Cardiac muscle cell (in vitro differentiated cells and primary cell): ENCODE measurements around the gene SLC25A29. TPM values are rescaled to one million over a fixed set of nuclear protein-coding genes. Genes with fewer than 3 reads are reported as not detected.
A peak's percentile ranks its signal among the peaks of the same experiment; 100 is the strongest.

Experiments used
- DNase-seq, 2 donors: peaks; one replicate each; pipeline versions ENCODE4 v3.0.0 to v3.0.0-alpha.2; 2010 to 2017; ENCODE audit warnings: low read depth in 1 of 2, low spot score in 1 of 2
- H3K27ac ChIP-seq: fragments of 200-600 bp; sonication (generic); 2 replicates; pipeline ENCODE4 v1.5.1; 2016
- H3K27me3 ChIP-seq: fragments of 200-600 bp; sonication (generic); 2 replicates; pipeline ENCODE4 v1.6.0; 2016; ENCODE audit warnings: control low read depth
- H3K36me3 ChIP-seq: fragments of 200-600 bp; sonication (generic); 2 replicates; pipeline ENCODE4 v1.5.1; 2016; ENCODE audit warnings: control low read depth
- H3K4me1 ChIP-seq: fragments of 200-600 bp; sonication (generic); 2 replicates; pipeline ENCODE4 v1.8.1; 2017; ENCODE audit warnings: low read depth, mild to moderate bottlenecking, mixed run types
- H3K4me3 ChIP-seq: fragments of 200-600 bp; sonication (generic); 2 replicates; pipeline ENCODE4 v1.5.1; 2016; ENCODE audit warnings: mild to moderate bottlenecking
- H3K9me3 ChIP-seq: fragments of 200-600 bp; sonication (generic); 2 replicates; pipeline ENCODE4 v1.5.1; 2017; ENCODE audit warnings: low read depth, mild to moderate bottlenecking, control low read depth
- polyA plus RNA-seq: library from polyadenylated mRNA; unstranded; fragments of >200 nt; fragmentation: Nextera tagmentation; extraction: Ambion mirVana; gene quantifications from 2 replicates; pipeline ENCODE4 v1.2.1, GENCODE V29; 2016
- total RNA-seq: library from RNA; depleted of rRNA; stranded (reverse); fragments of >200 nt; gene quantifications from 2 replicates; pipeline ENCODE4 v1.2.3, GENCODE V29; 2016
- TF ChIP-seq, protein P1 (sequence below): IDR thresholded peaks from 2 replicates; pipeline ENCODE4 v1.5.1; 2012; ENCODE audit warnings: low read depth, mild to moderate bottlenecking, low read length

SLC25A29 gene
- 63.3 and 125 TPM in 2 replicates for total RNA-seq
- 49.4 and 55.8 TPM in 2 replicates for polyA plus RNA-seq

DNA sequence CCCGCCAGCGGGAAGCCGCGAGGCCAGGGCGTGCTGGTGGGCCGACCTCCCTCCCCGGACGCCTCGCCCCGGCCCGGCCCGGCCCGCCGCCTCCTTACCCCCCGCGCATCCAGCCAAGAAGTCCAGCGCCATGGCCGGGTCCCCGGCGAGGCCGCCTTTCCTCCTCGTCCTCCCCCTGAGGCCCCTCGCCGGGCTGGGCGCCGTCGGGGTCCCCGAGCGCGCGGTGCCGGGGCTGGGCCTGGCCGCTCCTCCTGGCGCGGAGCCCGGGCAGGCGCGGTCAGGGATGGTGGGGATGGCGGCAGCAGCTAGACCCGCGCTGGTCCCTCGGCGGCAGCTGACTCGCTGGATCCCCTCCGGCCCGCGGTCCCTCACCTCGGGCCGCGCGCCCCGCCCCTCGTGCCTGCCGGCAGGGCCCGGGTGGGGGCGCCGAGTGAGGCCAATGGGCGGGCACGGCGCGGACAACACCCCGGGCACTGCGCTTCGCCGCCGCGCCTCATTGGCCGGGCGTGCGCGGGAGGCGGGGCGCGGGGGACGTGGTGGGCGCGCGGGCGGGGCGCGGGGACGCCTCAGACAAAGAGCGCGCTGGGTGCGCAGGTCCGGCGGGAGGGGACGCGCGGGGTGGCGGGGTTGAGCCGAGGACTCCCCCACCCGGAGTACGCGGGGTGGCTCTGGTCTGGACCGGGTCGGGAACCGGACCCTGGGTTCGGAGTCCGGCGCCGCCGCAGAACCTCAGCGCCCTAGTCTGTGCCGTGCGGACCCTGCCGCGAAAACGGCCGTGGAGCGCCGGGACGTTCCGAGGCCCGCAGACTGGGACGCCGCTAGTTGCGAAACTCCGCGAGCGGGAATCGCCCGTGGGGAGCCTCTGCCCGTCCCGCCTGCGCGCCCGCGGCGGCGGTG is at the start of gene SLC25A29:
Gene SLC25A29 (minus strand): TSS at position 344 of the 897 bp plus-strand sequence. CDS start 212 bp downstream, at position 132.
- H3K36me3 ChIP-seq = no peaks in the 10 kb centered on the region
- peak within 1 kb of the TSS; percentile 71 for H3K4me3 ChIP-seq
- TF ChIP-seq, protein P1, sequence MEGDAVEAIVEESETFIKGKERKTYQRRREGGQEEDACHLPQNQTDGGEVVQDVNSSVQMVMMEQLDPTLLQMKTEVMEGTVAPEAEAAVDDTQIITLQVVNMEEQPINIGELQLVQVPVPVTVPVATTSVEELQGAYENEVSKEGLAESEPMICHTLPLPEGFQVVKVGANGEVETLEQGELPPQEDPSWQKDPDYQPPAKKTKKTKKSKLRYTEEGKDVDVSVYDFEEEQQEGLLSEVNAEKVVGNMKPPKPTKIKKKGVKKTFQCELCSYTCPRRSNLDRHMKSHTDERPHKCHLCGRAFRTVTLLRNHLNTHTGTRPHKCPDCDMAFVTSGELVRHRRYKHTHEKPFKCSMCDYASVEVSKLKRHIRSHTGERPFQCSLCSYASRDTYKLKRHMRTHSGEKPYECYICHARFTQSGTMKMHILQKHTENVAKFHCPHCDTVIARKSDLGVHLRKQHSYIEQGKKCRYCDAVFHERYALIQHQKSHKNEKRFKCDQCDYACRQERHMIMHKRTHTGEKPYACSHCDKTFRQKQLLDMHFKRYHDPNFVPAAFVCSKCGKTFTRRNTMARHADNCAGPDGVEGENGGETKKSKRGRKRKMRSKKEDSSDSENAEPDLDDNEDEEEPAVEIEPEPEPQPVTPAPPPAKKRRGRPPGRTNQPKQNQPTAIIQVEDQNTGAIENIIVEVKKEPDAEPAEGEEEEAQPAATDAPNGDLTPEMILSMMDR = no peak
- no peaks in the 10 kb centered on the region for H3K27me3 ChIP-seq
- H3K27ac ChIP-seq = no peak within 1 kb of the TSS
- no peaks in the 10 kb centered on the region for H3K9me3 ChIP-seq
- peaks cover 13% of the 10 kb centered on the region for H3K4me1 ChIP-seq
- peak; percentile 91 to 96 for DNase-seq

DNA sequence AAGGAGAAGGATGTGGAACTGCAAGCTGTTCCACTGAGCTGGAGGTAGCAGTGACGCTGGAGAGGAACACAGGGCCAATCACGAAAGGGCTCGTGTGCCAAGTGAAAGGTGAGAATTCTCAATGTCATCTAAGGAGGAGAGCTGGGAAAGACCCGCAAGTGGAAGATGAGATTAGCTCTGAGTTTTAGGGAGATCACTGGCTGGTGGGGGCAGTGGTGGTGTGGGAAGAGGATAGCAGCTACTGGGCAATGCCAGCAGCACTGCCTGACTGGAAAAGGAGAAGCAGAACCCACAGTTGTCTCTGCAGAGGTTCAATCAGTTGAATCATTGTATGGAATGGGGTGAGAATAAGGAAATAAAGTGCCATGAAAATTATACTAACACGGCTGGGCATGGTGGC is 44.7 kb upstream of the SLC25A29 start:
- H3K9me3 ChIP-seq = no peaks in the 10 kb centered on the region
- H3K27ac ChIP-seq = no peak overlapping the region
- H3K36me3 ChIP-seq = peaks cover 11% of the 10 kb centered on the region
- no peaks in the 10 kb centered on the region for H3K27me3 ChIP-seq
- H3K4me3 ChIP-seq = no peak overlapping the region
- no peaks in the 10 kb centered on the region for H3K4me1 ChIP-seq
- no peak for DNase-seq
- TF ChIP-seq, protein P1 = no peak

GRCh38 chr14:100350276-100350926 is 44.2 kb upstream of the SLC25A29 start:
- no peaks in the 10 kb centered on the region for H3K9me3 ChIP-seq
- TF ChIP-seq, protein P1 = no peak
- no peak overlapping the region for H3K27ac ChIP-seq
- H3K27me3 ChIP-seq = no peaks in the 10 kb centered on the region
- no peaks in the 10 kb centered on the region for H3K4me1 ChIP-seq
- no peak overlapping the region for H3K4me3 ChIP-seq
- H3K36me3 ChIP-seq = peaks cover 11% of the 10 kb centered on the region
- no peak for DNase-seq

DNA sequence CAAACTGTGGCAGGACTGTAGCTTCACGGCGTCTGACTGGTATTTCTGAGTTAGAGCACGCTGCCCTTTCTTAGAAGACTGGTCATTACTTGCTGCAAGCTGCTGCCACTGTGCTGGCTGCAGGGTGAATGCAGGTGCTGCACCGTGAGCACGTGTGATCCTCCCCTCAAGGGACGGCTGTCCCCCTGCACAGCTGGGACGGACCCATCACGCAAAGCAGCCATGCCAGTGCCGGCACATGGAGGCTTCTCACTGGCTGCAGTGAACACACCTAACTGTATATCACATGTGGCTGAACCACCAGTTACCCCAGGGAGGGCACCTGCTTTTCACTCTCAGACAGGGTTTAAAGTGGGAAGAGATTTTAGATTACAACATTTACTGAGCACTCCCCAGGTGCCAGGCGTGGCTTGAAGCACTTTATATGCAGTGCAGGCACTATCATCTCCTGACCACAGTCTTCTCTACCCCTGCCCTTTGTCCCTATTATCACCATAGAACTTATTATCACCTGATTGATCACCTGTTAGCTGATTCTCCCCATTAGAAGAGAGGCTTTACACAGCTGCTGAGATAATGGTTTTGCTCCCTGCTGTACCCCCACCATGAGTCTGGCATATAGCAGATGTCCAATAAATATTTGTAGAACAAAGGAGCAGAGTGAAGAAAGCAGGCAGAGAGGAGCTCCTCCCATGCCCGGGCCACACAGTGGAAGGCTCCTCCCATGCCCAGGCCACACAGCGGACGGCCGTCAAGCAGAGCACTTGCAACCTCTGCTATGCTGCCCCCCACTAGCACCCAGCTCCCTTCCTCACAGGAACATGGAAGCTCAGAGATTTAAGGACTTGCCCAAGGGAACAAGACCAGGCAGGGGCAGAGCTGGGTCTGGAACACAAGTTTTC is 42.8 kb upstream of the SLC25A29 start:
- Histone ChIP-seq H3K36me3 (peaks cover 7% of the 10 kb centered on the region), H3K27ac (no peak overlapping the region), H3K27me3 (no peaks in the 10 kb centered on the region), H3K4me1 (no peaks in the 10 kb centered on the region), H3K9me3 (no peaks in the 10 kb centered on the region), H3K4me3 (no peak overlapping the region)
- TF ChIP-seq, protein P1 = no peak
- DNase-seq = no peak

DNA sequence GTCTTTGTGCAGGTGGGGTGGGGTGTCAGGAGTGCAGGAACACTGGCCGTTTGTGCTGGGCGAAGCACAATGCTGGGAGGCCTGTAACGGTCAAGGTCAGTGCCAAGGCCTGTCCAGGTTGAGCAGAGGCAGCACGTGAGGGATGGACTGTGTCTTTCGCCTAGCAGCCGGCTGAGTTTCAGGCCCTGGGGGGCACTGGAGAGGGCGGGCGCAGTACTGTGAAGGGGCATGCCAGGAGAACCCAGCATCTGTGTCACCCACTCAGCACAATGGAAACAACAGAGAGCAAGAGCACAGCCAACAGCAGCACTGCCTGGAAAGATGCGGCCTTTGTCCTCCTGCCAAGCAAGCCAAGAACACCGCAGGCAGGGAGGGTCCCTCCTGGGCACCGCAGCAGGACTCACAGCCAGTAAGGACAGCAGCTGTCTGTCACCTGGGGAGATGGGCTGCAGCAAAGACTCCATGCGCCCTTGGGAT is 42.0 kb upstream of the SLC25A29 start:
- H3K4me3 ChIP-seq = no peak overlapping the region
- no peak for DNase-seq
- H3K36me3 ChIP-seq = peaks cover 5% of the 10 kb centered on the region
- H3K9me3 ChIP-seq = no peaks in the 10 kb centered on the region
- H3K27me3 ChIP-seq = no peaks in the 10 kb centered on the region
- H3K27ac ChIP-seq = no peak overlapping the region
- no peaks in the 10 kb centered on the region for H3K4me1 ChIP-seq
- TF ChIP-seq, protein P1 = no peak
